NOMO-1 treated with DMSO at 0.1 percent for 48 hours (cell line): ENCODE data around the gene P2RY2.

ENCODE experiments used
- DNase-seq: peaks from one replicate; lab custom pipeline; 2025; ENCODE audit not compliant: unreplicated experiment; lab: John Stamatoyannopoulos, UW

The P2RY2 gene

DNA sequence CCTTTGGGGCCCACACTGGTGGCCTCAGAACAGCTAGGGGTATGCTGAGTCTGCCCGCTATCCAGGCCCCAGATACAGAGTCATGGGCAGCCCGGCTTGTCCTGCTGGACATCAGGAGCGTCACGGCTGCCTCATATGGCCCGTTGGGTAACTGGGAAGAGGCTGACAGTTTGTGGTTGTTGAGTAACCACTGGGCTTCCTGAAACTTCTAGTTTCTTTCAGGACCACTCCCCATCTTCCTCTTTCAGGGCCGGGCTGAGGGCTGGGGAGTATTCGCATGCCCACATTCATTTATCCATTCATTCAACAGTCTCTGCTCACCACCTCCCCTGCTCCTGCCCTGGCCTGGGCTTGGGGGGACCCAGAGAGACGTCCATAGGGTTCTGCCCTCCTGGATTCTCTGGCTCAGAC, 13.4 kb upstream of the P2RY2 start:
- peak; percentile 94 for DNase-seq

DNA sequence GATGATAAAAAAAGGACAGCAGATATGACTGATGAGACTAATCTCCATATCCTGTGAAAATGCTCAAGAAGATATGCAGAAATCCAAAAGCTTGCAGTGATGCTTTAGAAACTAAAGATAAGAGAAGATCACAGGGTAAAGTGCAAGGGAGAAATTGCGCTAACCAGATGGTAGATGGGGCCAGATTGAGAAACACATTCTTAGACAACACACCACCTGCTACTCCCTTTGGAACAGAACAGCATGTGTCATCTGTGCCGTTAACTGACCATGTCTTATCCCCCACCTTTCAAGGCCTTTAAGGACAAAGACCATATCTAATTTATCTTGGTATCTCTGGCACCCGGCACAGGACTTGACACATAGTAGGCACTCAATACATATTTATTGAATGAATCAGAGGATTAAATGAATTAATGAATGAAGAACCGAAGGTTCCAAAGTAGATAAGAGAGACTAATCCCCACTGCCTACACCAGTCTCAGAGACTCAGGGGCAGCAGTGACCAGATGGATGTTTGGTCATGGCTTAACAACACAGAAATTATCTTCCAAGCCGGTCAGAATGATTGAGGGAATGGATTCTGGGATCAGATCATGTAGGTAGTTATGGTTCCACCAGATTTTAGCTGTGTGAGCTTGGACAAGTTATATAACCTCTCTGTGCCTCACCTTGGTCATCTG, 12.3 kb upstream of the P2RY2 start:
- DNase-seq = peak; percentile 92

DNA sequence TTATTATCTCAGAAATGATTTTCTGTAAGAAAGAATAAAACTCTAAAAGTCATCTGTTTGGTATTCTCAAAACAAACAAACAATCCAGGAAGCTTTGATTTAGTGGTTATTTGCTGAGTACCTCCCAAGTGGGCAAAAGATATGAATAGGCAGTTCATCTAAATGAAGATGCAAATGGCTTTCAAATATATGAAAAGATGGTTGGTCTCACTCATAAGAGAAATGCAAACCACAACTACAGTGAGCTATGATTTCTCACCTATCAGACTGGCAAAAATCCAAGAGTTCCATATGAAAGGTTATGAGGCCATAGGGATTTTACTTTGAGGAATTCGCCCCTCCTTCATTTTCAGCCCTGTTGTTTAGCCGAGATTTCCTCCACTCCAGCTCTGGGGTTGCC, 11.3 kb upstream of the P2RY2 start:
- DNase-seq = no peak

GRCh38 chr11:73209892-73210291, 8.2 kb upstream of the P2RY2 start:
- no peak for DNase-seq

DNA sequence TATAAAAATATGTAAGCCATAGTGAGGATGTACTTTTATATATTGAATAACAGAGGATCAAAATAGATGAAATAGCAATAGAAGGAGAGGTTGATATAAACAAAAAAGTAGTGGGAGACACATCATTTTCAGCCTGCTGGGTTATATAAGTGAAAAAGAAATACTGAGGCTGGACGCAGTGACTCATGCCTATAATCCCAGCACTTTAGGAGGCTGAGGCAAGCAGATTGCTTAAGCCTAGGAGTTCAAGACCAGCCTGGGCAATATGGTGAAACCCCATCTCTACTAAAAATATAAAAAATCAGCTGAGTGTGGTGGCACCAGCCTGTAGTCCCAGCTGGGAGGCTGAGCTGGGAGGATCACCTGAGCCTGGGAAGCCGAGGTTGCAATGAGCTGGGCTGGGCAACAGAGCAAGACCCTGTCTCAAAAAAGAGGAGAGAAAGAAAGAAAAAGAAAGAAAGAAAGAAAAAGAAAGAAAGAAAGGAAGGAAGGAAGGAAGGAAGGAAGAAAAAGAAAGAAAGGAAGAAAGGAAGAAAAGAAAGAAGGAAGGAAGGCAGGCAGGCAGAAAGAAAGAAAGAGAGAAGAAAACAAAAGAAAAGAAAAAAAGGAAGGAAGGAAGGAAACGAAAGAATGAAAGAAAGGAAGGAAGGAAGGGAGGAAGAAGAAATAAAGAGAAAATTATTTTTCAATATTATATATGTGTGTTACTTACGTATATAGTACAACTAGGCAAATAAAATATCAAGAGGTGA, 7.0 kb upstream of the P2RY2 start:
- peak; percentile 31 for DNase-seq

- no peak for DNase-seq
These were observed 4.6 kb upstream of the P2RY2 start for GRCh38 chr11:73213196-73214143.

- peak; percentile 63 for DNase-seq
These were observed 2.6 kb upstream of the P2RY2 start for GRCh38 chr11:73215191-73216134.

GRCh38 chr11:73216465-73216864, 1.6 kb upstream of the P2RY2 start:
- peak; percentile 42 for DNase-seq

- peak; percentile 17 for DNase-seq
These were observed 811 bp upstream of the P2RY2 start for GRCh38 chr11:73217131-73217809.

GRCh38 chr11:73217810-73218105, 323 bp upstream of the P2RY2 start:
- no peak for DNase-seq

DNA sequence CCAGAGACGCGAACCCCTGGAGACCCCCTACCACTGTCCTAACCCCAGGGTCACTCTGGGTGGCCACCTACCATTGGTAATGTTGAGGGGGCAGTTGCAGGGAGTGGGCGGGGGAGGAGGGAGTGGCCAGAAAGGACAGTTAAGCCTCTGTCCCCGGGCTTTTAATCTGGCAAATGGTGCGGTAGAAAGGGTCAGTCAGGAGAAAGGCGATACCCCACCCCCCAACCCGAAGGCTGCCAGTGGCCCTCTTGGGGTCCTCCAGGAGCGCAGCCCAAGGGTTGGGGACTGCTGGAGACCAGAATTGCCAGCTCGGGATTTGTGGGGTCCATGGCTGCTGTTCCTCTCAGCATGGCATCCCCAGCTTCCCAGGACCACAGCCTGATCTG, 742 bp downstream of the P2RY2 start:
- no peak for DNase-seq

DNA sequence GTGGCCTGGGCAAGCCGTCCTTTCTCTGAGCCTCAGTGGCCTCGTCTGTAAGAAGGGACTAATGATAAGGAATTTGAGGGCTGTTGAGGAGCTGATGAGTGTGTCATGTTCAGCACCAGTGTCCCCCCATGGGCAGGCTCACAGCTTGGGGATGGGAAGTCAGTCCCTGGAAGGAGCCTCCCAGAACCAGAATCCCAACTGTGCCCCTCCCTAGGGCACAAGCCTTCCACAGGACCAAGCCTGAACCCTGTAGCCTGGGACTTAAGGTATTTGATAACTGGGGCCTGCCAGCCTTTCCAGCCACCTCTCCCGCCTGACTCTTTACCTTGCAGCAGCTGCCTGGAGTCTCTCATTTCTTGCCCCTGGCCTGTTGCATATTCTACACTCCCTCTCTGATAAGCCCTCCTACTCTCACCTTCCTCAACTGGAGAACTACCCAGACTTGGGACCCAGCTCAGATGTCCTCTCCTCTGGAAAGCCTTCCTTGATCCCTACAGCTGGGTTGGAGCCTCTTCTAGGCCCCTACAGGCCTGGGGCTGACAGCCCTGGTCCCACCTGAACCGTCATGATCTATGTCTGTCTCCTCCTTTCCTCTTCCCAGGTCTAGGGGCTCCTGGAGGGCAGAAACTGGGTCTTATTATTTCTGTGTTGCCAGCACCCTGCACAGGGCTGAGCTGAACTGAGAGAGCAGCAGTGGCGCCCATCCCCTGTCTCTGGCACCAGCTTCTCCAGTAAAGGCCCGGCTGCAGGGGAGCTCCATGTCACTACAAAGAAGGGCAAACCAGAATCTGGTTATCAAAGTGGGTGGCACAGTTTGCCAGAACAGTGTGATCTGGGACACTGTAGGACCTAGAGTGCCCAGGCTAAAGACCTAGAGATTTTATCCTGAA, 1.6 kb downstream of the P2RY2 start:
- DNase-seq = no peak

- DNase-seq = no peak
These were observed 3.4 kb downstream of the P2RY2 start for GRCh38 chr11:73221451-73221850.

DNA sequence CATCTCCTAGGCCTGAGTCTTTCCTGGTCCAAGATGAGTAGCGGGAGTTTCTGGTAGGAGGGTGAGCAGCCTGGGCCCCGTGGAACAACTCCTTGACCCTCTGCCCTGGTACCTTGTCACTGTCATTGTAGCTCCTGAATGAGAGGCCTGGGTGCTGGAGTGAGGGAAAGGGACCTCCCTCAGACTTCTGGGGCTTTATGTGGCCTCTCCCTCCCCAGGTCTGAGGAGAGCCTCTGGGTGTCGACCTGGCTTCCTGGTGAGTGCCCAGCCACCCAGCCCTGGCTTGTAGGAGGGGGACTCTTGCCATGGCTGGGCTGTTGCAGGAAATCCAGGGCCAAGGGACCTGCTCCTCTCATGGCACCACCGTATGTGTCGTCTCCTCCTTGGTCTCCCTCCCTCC, 3.9 kb downstream of the P2RY2 start:
- no peak for DNase-seq

- no peak for DNase-seq
These were observed 6.1 kb downstream of the P2RY2 start for GRCh38 chr11:73223998-73224730.

DNA sequence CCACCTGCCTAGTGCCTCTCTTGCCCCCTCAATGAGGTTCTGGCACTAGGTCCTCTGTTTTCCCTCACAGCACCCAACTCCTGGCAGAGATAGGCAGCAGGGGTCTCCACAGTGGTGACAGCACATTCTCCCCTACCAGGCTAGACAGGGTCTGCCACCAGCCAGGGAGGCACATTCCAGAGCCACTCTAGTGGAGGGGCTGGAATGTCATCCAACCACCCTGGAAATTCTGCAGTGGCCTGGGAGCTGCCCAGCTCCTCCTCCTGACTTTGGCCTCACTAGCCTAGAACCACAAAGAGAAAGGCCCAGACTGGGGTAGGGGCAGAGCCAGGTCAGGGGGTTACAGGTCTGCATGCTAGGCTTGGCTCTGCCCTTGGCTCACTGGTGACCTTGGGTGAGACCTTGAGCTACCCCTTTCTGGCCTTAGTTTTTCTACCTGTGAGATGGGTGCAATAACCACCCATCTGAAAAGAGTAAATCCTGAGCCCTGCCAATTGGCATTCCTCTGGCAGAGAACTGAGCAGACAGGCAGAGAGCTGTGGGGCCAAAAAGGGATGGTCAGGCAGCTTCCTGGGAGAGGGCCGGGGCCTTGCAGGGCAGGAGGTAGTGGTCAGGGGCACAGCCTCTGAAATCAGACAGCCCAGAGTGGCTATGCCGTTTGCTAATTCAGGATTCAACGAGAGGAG, 7.1 kb downstream of the P2RY2 start:
- no peak for DNase-seq

DNA sequence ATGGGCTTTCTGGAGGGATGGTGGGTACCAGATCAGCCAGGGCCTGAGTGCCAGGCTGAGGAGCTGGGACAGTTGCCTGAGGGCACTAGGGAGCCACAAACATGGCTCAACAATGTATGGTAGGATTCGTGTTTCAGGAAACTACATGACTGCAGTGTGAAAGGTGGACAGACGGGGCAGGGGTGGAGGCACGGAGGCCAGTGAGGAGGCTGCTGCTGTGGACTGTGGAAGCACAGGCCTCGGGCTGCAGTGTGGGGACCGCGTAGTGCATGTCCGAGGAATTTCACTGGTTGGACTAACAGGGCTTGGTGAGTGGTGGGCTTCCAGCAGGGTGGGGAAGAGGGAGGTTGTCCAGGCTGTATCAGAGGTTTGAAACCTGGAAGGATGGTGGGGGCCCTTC, 7.8 kb downstream of the P2RY2 start:
- DNase-seq = no peak
